NCI-H2081 treated with DMSO at 0.1 percent for 48 hours (cell line): ENCODE measurements around the gene TTC13.

Experiments used
- DNase-seq: peaks from one replicate; lab custom pipeline; 2025; lab: John Stamatoyannopoulos, UW

Gene TTC13

GRCh38 chr1:230907472-230908205, 71.0 kb downstream of the TTC13 start:
- DNase-seq: no peak

GRCh38 chr1:230906226-230906625, 72.4 kb downstream of the TTC13 start:
- no peak for DNase-seq

- DNase-seq: no peak
These were observed 72.9 kb downstream of the TTC13 start for GRCh38 chr1:230905733-230906132.

- DNase-seq: no peak
These were observed 76.2 kb downstream of the TTC13 start for GRCh38 chr1:230902349-230902923.

GRCh38 chr1:230901671-230902070, 77.0 kb downstream of the TTC13 start:
- no peak for DNase-seq

- no peak for DNase-seq
These were observed 77.7 kb downstream of the TTC13 start for GRCh38 chr1:230900984-230901383.

- DNase-seq: no peak
These were observed 78.8 kb downstream of the TTC13 start for GRCh38 chr1:230899841-230900251.

GRCh38 chr1:230898748-230899147, 79.9 kb downstream of the TTC13 start:
- DNase-seq: no peak

GRCh38 chr1:230898144-230898543, 80.5 kb downstream of the TTC13 start:
- no peak for DNase-seq

GRCh38 chr1:230896779-230897178, 81.9 kb downstream of the TTC13 start:
- DNase-seq: no peak

- DNase-seq: no peak
These were observed 83.2 kb downstream of the TTC13 start for GRCh38 chr1:230895452-230895851.

- DNase-seq: no peak
These were observed 84.0 kb downstream of the TTC13 start for GRCh38 chr1:230894664-230895063.

- no peak for DNase-seq
These were observed 84.6 kb downstream of the TTC13 start for GRCh38 chr1:230894032-230894431.

- no peak for DNase-seq
These were observed 86.6 kb downstream of the TTC13 start for GRCh38 chr1:230892018-230892491.

GRCh38 chr1:230891413-230891812, 87.2 kb downstream of the TTC13 start:
- no peak for DNase-seq

GRCh38 chr1:230884646-230885045, 94.0 kb downstream of the TTC13 start:
- no peak for DNase-seq

- DNase-seq: no peak
These were observed 94.7 kb downstream of the TTC13 start for GRCh38 chr1:230883967-230884366.

GRCh38 chr1:230879778-230880177, 98.9 kb downstream of the TTC13 start:
- DNase-seq: no peak

- DNase-seq: no peak
These were observed 100.1 kb downstream of the TTC13 start for GRCh38 chr1:230878591-230878990.

GRCh38 chr1:230877924-230878590, 100.6 kb downstream of the TTC13 start:
- no peak for DNase-seq

- DNase-seq: no peak
These were observed 101.3 kb downstream of the TTC13 start for GRCh38 chr1:230877146-230877923.

GRCh38 chr1:230876660-230877059, 102.0 kb downstream of the TTC13 start:
- no peak for DNase-seq
